ENCODE data around the gene ALDH3B2.

ALDH3B2 gene

DNA sequence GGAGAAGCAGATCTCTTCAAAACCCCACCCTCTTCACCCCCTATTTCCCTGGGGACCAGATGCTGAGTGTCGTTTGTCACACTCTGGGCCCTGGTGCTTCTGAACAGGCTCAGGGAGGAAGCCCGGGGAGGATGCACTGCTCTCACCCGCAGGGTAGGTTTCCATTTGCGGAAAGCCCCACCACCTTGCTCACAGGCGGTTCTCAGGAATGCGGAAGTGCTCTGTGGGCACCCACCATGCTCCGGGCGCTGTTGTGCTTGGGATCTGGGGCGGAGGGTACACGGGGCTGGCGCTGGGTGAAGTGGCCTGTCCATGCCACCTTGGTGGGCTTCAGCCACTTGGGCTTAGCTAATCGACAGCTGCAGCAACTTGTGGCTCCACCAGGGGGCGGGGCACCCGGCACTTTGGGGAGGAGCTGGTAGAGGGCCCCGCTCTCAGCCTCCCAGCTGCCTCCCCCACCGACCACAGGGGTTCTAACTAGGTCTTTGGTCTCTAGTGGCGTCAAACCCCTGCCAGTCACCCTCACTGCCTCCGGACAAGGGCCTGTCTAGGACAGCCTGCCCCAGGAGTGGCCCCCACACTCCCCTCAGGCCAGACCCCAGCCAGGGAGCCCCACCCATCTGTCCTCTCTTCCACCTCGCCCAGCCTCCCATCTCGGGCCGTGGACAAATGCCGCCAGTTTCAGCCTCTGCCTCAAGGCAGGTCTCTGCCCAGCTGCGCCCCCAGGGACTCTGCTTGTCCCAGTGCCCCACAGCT, 60.3 kb downstream of the ALDH3B2 start:
- DNase-seq: peak; percentile 24

- no peak for DNase-seq
Observed at GRCh38 chr11:67613313-67613959, 61.0 kb downstream of the ALDH3B2 start.

- DNase-seq: no peak
Observed at GRCh38 chr11:67612751-67613150, 61.7 kb downstream of the ALDH3B2 start.

Data from COR-L47 (cell line).